ENCODE results near the gene ERV3-1. TPM values are rescaled to one million over a fixed set of nuclear protein-coding genes. Genes with fewer than 3 reads are reported as not detected.
A peak's percentile ranks its signal among the peaks of the same experiment; 100 is the strongest.
"Not testable (repeated sequence)": the region's sequence is repeated elsewhere in the genome, so short reads cannot be mapped to it uniquely, and the experiment has no call there.

The ERV3-1 gene
- total RNA-seq, 4 donors from 2014 or later: 19.5 to 22.6 (median 20.1) TPM

GRCh38 chr7:64951250-64951848 is 55.1 kb downstream of the ERV3-1 start:
- H3K9me3 ChIP-seq: no peaks in the 10 kb centered on the region
- TF ChIP-seq POLR2A (IDR thresholded peaks at IDR 0.05) (no peak), CTCF (IDR thresholded peaks at IDR 0.05) (peak; percentile 68 to 89 (median 80))
- no peaks in the 10 kb centered on the region for H3K36me3 ChIP-seq
- H3K27ac ChIP-seq: no peak overlapping the region
- intact Hi-C loops (cut with DNase I): loop anchor here (5.0 kb wide), 1 partner anchor 266 kb away; no protein-coding TSS in a partner anchor
- no peaks in the 10 kb centered on the region for H3K27me3 ChIP-seq
- peaks cover 7 to 11% of the 10 kb centered on the region in 2 donors for H3K4me1 ChIP-seq
- DNase-seq: no peak
- H3K4me3 ChIP-seq (replicated peaks in 1 of 3): no peak overlapping the region
- 15 to 17% methylated on average over 1 of the region's 1 CpG for WGBS, 2 donors

- H3K27ac ChIP-seq; H3K9me3 ChIP-seq; H3K36me3 ChIP-seq; DNase-seq; H3K27me3 ChIP-seq; H3K4me3 ChIP-seq (replicated peaks in 1 of 3): not testable (repeated sequence)
- peaks cover 7 to 11% of the 10 kb centered on the region in 2 donors for H3K4me1 ChIP-seq
- 38 to 43% methylated on average over 9 of the region's 9 CpGs for WGBS, 2 donors
- intact Hi-C loops (cut with DNase I): loop anchor here (5.0 kb wide), 1 partner anchor 267 kb away; no protein-coding TSS in a partner anchor
Measured at GRCh38 chr7:64950673-64951072, 55.8 kb downstream of the ERV3-1 start.

GRCh38 chr7:64948774-64949173 is 57.7 kb downstream of the ERV3-1 start:
- H3K27me3 ChIP-seq; intact Hi-C loops (cut with DNase I); H3K4me3 ChIP-seq (replicated peaks in 1 of 3); DNase-seq; H3K36me3 ChIP-seq; H3K9me3 ChIP-seq; H3K27ac ChIP-seq: not testable (repeated sequence)
- 88 to 96% methylated on average over 1 of the region's 1 CpG for WGBS, 2 donors
- peaks cover 7 to 11% of the 10 kb centered on the region in 2 donors for H3K4me1 ChIP-seq

GRCh38 chr7:64947252-64948000 is 59.1 kb downstream of the ERV3-1 start:
- Histone ChIP-seq H3K27me3 (no peaks in the 10 kb centered on the region), H3K36me3 (no peaks in the 10 kb centered on the region), H3K9me3 (no peaks in the 10 kb centered on the region), H3K4me1 (peaks cover 7 to 11% of the 10 kb centered on the region in 2 donors), H3K27ac (no peak overlapping the region), H3K4me3 (replicated peaks in 1 of 3) (peak overlapping the region; percentile 4 to 23 (median 22))
- intact Hi-C loops (cut with DNase I): no loop called here
- TF ChIP-seq CTCF (IDR thresholded peaks at IDR 0.05) (no peak), POLR2A (IDR thresholded peaks at IDR 0.05) (no peak)
- WGBS, 2 donors: 2 to 5% methylated on average over 8 to 15 of the region's 59 CpGs
- peak; percentile 19 to 21 for DNase-seq

- Histone ChIP-seq H3K4me1 (peaks cover 7 to 11% of the 10 kb centered on the region in 2 donors), H3K27ac (no peak overlapping the region), H3K9me3 (no peaks in the 10 kb centered on the region), H3K36me3 (no peaks in the 10 kb centered on the region), H3K4me3 (replicated peaks in 1 of 3) (peak overlapping the region in 1 of 3 donors; percentile 22), H3K27me3 (no peaks in the 10 kb centered on the region)
- peak in 2 of 6 experiments; percentile 14 to 16 for TF ChIP-seq CTCF (IDR thresholded peaks at IDR 0.05)
- TF ChIP-seq POLR2A (IDR thresholded peaks at IDR 0.05): no peak
- intact Hi-C loops (cut with DNase I): no loop called here
- 47 to 59% methylated on average over 4 to 5 of the region's 5 CpGs for WGBS, 2 donors
- peak in 1 of 2 donors; percentile 16 for DNase-seq
Measured at GRCh38 chr7:64946772-64947171, 59.7 kb downstream of the ERV3-1 start.

Data from thyroid gland (tissue), 4 donors.